ENCODE results near the gene CGB3. TPM values are rescaled to one million over a fixed set of nuclear protein-coding genes. Genes with fewer than 3 reads are reported as not detected.
"Not testable (repeated sequence)": the region's sequence is repeated elsewhere in the genome, so short reads cannot be mapped to it uniquely, and the experiment has no call there.

Gene CGB3
- not detected in 2 replicates for total RNA-seq (2013; cell fraction: nucleolus; rRNA removed)
- total RNA-seq (2014; rRNA removed) (not detected in 2 replicates), total RNA-seq (2014; rRNA removed; fragmentation: Illumina TruSeq; extraction: Trizol) (not detected in 2 replicates), total RNA-seq (2021) (not detected in 2 replicates), polyA plus RNA-seq (2011; rRNA removed) (not detected in 2 replicates), polyA plus RNA-seq (2014; fragmentation: Illumina TruSeq; extraction: Trizol) (not detected in 2 replicates), polyA plus RNA-seq (2014; fragmentation: Nextera tagmentation; extraction: Ambion mirVana) (not detected), polyA plus RNA-seq (2014; rRNA removed) (not detected in 2 replicates), polyA plus RNA-seq (2016; fragmentation: Nextera tagmentation; extraction: Ambion mirVana) (not detected), polyA minus RNA-seq (2011; rRNA and poly(A)+ RNA removed) (not detected in 2 replicates), Bru-seq, nascent RNA (not detected), BruChase-seq, experiment 1, labeled RNA remaining after a 6-hour chase (not detected), BruChase-seq, experiment 2, labeled RNA remaining after a 2-hour chase (not detected)
- polyA plus RNA-seq (2011; ENCODE audit: low read depth) = not detected
- polyA plus RNA-seq (2011; cell fraction: cytosol; rRNA removed) = not detected in 2 replicates
- not detected in 2 replicates for polyA plus RNA-seq (2011; cell fraction: nucleus; rRNA removed)
- polyA plus RNA-seq (2012) = not detected in 2 replicates
- not detected in 2 replicates for polyA minus RNA-seq (2011; cell fraction: cytosol; rRNA and poly(A)+ RNA removed)
- polyA minus RNA-seq (2011; cell fraction: nucleus; rRNA and poly(A)+ RNA removed) = not detected in 2 replicates
- long read RNA-seq, experiment 1 = 0 reads
- long read RNA-seq, experiment 2 = 0 reads

DNA sequence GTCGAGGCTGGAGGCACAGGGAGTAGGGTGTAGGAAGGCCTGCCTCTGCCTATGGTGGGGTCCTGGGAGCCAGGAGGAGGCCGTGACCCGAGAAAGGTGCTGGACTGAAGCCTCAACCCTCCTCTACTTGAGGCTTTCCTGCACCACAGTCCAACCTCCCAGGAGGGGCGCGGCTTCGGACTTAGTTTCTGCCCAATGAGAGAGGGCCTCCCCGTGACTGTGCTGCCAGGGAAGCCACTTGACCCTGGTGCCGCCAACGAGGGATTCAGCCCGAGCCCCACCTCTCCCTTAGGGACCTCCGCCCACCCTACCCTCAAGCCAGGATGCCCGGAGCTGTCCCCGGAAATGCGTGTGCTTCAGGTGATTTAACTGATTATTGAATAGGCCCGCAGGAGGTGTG, at the start of gene CGB3:
Gene CGB3 (minus strand): TSS at position 101 of the 400 bp plus-strand sequence. CDS start 362 bp downstream, outside the sequence.
- CTCF ChIA-PET; SMC1A ChIA-PET (ENCODE audit: uncharacterized antibody, unreplicated experiment); H3K4me2 ChIP-seq (ENCODE audit: control insufficient read depth, insufficient read depth); intact Hi-C loops (cut with micrococcal nuclease; ENCODE audit: unreplicated experiment); DNase-seq (ENCODE audit: low read depth, low spot score); H3K79me2 ChIP-seq (ENCODE audit: control insufficient read depth, insufficient read depth, low read length); BruUV-seq (replicated peaks); H3K4me3 ChIP-seq; H3K27me3 ChIP-seq (replicated peaks in 1 of 2; ENCODE audit: control insufficient read depth in 2 of 2, insufficient read depth in 2 of 2, low read length in 1 of 2); FAIRE-seq; H3K9me3 ChIP-seq (replicated peaks; ENCODE audit: control insufficient read depth, insufficient read depth, low read length); H4K20me1 ChIP-seq (ENCODE audit: control insufficient read depth, insufficient read depth); H3K9ac ChIP-seq (ENCODE audit: control insufficient read depth, insufficient read depth, low read length); RAD21 ChIA-PET (ENCODE audit: unreplicated experiment); H2AFZ ChIP-seq (ENCODE audit: control insufficient read depth, low read depth, low read length); H3K36me3 ChIP-seq (ENCODE audit: control insufficient read depth in 2 of 2, insufficient read depth in 2 of 2, low read length in 1 of 2); in situ Hi-C loops (cut with MboI); POLR2A ChIA-PET; H3K27ac ChIP-seq (ENCODE audit: control insufficient read depth, insufficient read depth); ATAC-seq: not testable (repeated sequence)
- H3K4me1 ChIP-seq (ENCODE audit: control insufficient read depth, insufficient read depth, low read length) = peaks cover 10% of the 10 kb centered on the region
- WGBS (ENCODE audit: insufficient coverage, insufficient replicate concordance, low lambda C conversion rate, missing lambda C conversion rate) = 28% methylated on average over 15 of the region's 15 CpGs

DNA sequence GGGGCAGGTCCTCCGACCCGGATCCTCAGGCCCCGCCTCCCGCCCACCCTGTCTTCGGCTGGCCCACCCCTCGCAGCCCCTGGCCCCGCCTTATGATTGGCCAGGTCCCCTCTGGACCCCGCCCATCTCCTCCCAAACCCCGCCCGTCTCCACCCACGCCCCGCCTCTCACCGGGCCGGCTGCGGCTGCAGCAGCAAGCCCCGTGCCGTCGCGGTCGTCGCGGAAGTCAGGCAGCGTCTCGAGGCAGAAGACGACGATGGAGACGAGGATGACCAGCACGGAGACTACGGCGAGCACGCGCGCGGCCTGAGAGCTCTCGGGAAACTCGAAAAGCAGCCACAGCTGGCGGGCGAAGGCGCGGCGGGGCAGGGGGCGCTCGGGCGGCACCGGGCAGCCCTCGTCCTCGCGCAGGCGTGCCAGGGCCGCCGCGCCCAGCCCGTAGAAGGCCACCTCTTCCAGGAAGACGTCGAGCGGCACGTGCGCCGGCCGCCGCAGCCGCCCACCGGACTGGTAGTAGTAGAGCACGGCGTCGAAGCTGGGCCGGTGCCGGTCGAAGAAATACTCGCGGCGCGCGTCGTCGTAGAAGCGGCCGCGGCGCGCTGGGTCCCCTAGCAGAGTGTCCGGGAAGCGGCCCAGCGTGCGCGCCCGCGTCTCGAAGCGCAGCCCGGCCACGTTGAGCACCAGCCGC, 47.9 kb upstream of the CGB3 start:
- POLR2A ChIA-PET = interaction anchor here (0.6 kb wide), 1 partner anchor 78 kb away, joined by 3 read pairs; the partner anchor contains the start of gene RUVBL2
- FAIRE-seq (no peak), ATAC-seq (no peak), DNase-seq (ENCODE audit: low read depth, low spot score) (no peak)
- CTCF ChIA-PET = no interaction called here
- Histone ChIP-seq H4K20me1 (ENCODE audit: control insufficient read depth, insufficient read depth) (no peaks in the 10 kb centered on the region), H3K36me3 (ENCODE audit: control insufficient read depth in 2 of 2, insufficient read depth in 2 of 2, low read length in 1 of 2) (no peaks in the 10 kb centered on the region), H3K9me3 (replicated peaks; ENCODE audit: control insufficient read depth, insufficient read depth, low read length) (no peaks in the 10 kb centered on the region; the same call in 2 of the 3 replicates), H3K27me3 (replicated peaks in 1 of 2; ENCODE audit: control insufficient read depth in 2 of 2, insufficient read depth in 2 of 2, low read length in 1 of 2) (peaks cover 0 to 4% of the 10 kb centered on the region in 2 experiments; a peak in 3 of 4 replicates), H3K4me2 (ENCODE audit: control insufficient read depth, insufficient read depth) (no peak overlapping the region), H3K27ac (ENCODE audit: control insufficient read depth, insufficient read depth) (no peak overlapping the region), H3K4me3 (no peak overlapping the region), H3K4me1 (ENCODE audit: control insufficient read depth, insufficient read depth, low read length) (no peaks in the 10 kb centered on the region), H2AFZ (ENCODE audit: control insufficient read depth, low read depth, low read length) (no peak overlapping the region), H3K9ac (ENCODE audit: control insufficient read depth, insufficient read depth, low read length) (no peak overlapping the region), H3K79me2 (ENCODE audit: control insufficient read depth, insufficient read depth, low read length) (no peaks in the 10 kb centered on the region)
- WGBS (ENCODE audit: insufficient coverage, insufficient replicate concordance, low lambda C conversion rate, missing lambda C conversion rate) = 61% methylated on average over 60 of the region's 93 CpGs
- BruUV-seq (replicated peaks) = no TSS peak
- SMC1A ChIA-PET (ENCODE audit: uncharacterized antibody, unreplicated experiment) = no interaction called here
- in situ Hi-C loops (cut with MboI) = no loop called here
- intact Hi-C loops (cut with micrococcal nuclease; ENCODE audit: unreplicated experiment) = no loop called here
- RAD21 ChIA-PET (ENCODE audit: unreplicated experiment) = no interaction called here
- TF ChIP-seq, protein P1, sequence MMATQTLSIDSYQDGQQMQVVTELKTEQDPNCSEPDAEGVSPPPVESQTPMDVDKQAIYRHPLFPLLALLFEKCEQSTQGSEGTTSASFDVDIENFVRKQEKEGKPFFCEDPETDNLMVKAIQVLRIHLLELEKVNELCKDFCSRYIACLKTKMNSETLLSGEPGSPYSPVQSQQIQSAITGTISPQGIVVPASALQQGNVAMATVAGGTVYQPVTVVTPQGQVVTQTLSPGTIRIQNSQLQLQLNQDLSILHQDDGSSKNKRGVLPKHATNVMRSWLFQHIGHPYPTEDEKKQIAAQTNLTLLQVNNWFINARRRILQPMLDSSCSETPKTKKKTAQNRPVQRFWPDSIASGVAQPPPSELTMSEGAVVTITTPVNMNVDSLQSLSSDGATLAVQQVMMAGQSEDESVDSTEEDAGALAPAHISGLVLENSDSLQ (IDR thresholded peaks at IDR 0.05) = no peak
- TF ChIP-seq NR2C1 (IDR thresholded peaks at IDR 0.05) = no peak
- TF ChIP-seq, protein P2, sequence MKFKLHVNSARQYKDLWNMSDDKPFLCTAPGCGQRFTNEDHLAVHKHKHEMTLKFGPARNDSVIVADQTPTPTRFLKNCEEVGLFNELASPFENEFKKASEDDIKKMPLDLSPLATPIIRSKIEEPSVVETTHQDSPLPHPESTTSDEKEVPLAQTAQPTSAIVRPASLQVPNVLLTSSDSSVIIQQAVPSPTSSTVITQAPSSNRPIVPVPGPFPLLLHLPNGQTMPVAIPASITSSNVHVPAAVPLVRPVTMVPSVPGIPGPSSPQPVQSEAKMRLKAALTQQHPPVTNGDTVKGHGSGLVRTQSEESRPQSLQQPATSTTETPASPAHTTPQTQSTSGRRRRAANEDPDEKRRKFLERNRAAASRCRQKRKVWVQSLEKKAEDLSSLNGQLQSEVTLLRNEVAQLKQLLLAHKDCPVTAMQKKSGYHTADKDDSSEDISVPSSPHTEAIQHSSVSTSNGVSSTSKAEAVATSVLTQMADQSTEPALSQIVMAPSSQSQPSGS (IDR thresholded peaks at IDR 0.05; ENCODE audit: low read length) = no peak
- TF ChIP-seq, protein P3, sequence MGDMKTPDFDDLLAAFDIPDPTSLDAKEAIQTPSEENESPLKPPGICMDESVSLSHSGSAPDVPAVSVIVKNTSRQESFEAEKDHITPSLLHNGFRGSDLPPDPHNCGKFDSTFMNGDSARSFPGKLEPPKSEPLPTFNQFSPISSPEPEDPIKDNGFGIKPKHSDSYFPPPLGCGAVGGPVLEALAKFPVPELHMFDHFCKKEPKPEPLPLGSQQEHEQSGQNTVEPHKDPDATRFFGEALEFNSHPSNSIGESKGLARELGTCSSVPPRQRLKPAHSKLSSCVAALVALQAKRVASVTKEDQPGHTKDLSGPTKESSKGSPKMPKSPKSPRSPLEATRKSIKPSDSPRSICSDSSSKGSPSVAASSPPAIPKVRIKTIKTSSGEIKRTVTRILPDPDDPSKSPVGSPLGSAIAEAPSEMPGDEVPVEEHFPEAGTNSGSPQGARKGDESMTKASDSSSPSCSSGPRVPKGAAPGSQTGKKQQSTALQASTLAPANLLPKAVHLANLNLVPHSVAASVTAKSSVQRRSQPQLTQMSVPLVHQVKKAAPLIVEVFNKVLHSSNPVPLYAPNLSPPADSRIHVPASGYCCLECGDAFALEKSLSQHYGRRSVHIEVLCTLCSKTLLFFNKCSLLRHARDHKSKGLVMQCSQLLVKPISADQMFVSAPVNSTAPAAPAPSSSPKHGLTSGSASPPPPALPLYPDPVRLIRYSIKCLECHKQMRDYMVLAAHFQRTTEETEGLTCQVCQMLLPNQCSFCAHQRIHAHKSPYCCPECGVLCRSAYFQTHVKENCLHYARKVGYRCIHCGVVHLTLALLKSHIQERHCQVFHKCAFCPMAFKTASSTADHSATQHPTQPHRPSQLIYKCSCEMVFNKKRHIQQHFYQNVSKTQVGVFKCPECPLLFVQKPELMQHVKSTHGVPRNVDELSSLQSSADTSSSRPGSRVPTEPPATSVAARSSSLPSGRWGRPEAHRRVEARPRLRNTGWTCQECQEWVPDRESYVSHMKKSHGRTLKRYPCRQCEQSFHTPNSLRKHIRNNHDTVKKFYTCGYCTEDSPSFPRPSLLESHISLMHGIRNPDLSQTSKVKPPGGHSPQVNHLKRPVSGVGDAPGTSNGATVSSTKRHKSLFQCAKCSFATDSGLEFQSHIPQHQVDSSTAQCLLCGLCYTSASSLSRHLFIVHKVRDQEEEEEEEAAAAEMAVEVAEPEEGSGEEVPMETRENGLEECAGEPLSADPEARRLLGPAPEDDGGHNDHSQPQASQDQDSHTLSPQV (IDR thresholded peaks at IDR 0.05) = no peak
- no peak for TF ChIP-seq NR2F1 (conservative IDR thresholded peaks at IDR 0.05)
- TF ChIP-seq CHD1 (IDR thresholded peaks at IDR 0.05; ENCODE audit: low read depth, low read length) = no peak

Measured in GM12878 (cell line).